HT1080 (cell line): ENCODE measurements around the gene TMCC3. TPM values are rescaled to one million over a fixed set of nuclear protein-coding genes. Genes with fewer than 3 reads are reported as not detected.
A peak's percentile ranks its signal among the peaks of the same experiment; 100 is the strongest.

Experiments
- DNase-seq: peaks from one replicate; pipeline ENCODE4 v3.0.0-alpha.2; 2015; ENCODE audit warnings: low read depth
- total RNA-seq: library from RNA; depleted of rRNA; stranded (reverse); fragments of >200 nt; shearing (Covaris generic); gene quantifications from 2 replicates; pipeline ENCODE4 v1.2.3, GENCODE V29; 2014

Gene TMCC3
- total RNA-seq, 1 experiment from 2014 or later = 5.2 TPM

DNA sequence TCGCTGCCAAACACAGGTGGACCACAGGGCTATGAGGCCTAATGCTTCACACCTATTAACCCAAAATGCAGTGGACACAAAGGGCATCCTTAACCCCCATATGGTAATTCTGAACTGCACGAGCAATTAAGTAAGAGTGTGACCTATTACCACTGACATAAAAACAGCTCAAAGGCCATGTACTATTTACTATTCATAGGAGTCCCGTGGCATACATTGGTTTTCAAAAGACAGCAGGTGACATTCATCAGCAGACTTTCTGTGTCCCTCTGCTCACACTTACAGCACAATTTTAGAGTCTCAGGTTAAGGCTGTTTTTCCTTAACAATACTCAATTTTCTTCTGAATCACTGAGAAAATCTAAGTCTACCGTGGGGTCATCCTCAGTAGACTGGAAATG is 23.1 kb upstream of the TMCC3 start:
- DNase-seq = no peak

GRCh38 chr12:94671917-94672316 is 21.6 kb upstream of the TMCC3 start:
- DNase-seq = no peak

GRCh38 chr12:94670898-94671297 is 20.5 kb upstream of the TMCC3 start:
- no peak for DNase-seq

DNA sequence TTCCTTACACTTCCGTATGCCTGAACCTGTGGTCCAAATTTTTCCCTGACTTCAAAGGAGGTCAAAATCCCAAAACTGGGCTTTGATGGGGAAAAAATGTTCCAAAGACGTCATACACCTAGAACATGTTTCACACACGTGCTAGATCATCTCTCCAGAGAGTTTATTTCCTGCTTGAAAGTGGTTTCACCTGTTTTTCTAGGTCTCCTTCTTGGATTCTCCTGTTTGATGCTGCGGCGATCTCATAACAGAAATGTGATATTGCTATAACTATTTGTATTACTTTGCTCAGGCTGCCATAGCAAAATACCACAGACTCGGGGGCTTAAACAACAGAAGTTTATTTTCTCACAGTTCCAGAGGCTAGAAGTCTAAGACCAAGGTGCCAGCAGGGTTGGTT is 19.7 kb upstream of the TMCC3 start:
- DNase-seq = no peak

DNA sequence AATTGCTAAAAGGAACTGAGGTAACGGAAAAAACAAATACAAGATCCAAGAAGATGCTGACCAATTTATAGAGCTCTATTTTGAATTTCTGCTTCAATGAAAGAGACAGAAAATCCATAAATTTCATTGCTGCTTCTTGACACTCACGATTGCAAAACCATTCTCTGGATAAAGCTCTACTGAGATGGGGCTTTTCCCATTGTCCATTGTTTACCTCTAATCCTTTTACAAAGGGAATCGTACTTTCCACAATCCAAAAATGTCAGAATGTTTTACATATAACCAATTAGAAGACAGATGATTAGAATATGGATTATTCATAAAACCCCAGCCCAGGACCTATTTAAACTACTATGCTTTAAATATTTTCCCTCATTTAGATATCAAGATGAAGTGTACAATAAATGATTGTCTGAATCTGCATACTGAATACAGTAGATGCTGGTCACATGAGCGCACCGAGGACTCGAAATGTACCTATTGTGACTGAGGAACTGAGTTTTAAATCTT is 16.7 kb upstream of the TMCC3 start:
- no peak for DNase-seq

GRCh38 chr12:94666158-94666557 is 15.8 kb upstream of the TMCC3 start:
- no peak for DNase-seq

DNA sequence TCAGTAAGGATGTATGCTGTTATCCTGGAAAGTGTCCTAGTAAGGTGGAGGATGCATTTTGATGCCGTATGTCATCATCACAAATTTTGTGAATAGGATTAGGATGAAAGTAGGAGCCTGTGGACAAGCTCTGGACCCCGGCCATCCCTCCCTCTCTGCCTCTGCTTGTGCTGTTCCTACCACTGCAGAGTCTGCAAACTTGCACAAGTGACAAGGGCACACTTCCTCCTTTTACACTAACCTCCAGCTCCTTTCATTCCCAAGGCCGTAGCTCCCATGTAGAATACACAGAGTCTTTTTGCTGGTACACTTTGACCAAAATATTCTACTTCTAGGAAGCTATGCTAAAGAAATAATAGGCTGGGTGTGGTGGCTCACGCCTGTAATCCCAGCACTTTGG is 13.3 kb upstream of the TMCC3 start:
- no peak for DNase-seq

DNA sequence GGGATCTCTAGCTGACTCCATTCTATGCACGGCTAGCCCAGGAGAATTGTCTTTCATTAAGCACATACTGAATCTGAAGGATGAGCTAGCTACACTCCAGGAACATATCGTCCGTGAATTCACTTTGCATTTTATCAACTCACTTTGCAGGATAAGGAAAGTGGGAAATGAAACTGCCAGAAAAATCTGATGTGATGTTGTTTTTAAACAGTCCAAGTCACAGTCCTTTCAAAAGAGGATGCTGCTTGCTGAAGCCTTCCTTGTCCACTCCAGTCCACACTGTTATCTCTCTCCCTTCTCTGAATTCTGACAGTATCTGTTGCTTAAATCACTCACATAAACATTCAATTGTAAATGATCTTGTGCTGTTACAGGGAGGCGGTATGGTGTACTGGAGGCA is 12.7 kb upstream of the TMCC3 start:
- no peak for DNase-seq

GRCh38 chr12:94660436-94660835 is 10.1 kb upstream of the TMCC3 start:
- no peak for DNase-seq

- no peak for DNase-seq
Measured at GRCh38 chr12:94659346-94659930, 9.1 kb upstream of the TMCC3 start.

GRCh38 chr12:94658931-94659330 is 8.6 kb upstream of the TMCC3 start:
- no peak for DNase-seq

- DNase-seq = no peak
Measured at GRCh38 chr12:94656556-94656955, 6.2 kb upstream of the TMCC3 start.

- no peak for DNase-seq
Measured at GRCh38 chr12:94649349-94650142, 811 bp downstream of the TMCC3 start.

DNA sequence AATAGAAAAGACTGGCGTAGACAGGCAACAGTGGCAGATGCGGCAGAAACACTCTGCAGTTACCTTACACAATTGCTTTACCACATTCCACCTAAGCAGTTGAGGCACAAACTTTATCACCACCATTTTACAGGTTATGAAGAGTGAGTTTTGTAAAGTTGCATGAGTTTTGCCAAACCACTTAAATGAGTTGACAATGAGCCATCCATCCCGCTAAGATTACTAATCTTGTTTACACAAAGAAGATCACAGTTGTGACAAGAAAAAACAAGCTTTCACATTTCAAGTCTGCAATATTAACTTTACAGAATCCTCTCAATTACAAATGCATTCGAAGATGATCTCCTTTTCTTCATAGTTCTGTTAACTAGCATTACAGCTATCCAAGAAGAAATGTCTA is 1.8 kb downstream of the TMCC3 start:
- peak; percentile 10 for DNase-seq

GRCh38 chr12:94644141-94644979 is 6.0 kb downstream of the TMCC3 start:
- peak; percentile 99 for DNase-seq

DNA sequence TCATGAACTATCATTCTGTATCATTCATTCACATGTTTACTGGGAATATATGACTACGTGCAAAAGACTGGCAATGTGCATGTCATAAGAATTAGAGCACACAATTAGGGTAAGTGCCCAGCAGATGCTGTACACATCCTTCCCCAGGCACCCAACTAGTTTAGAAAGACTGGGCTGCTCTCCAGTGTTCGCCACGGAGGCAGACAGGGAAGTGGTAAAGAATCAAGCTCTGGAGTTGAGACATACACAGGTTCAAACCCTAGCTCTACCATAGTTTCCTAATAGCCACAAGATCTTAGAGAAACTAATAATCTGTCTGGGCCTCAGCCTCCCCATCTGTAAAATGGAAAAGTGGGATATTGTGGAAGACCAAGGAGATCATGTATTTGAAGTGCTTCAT is 6.8 kb downstream of the TMCC3 start:
- peak; percentile 32 for DNase-seq

GRCh38 chr12:94641283-94641682 is 9.1 kb downstream of the TMCC3 start:
- DNase-seq = no peak

DNA sequence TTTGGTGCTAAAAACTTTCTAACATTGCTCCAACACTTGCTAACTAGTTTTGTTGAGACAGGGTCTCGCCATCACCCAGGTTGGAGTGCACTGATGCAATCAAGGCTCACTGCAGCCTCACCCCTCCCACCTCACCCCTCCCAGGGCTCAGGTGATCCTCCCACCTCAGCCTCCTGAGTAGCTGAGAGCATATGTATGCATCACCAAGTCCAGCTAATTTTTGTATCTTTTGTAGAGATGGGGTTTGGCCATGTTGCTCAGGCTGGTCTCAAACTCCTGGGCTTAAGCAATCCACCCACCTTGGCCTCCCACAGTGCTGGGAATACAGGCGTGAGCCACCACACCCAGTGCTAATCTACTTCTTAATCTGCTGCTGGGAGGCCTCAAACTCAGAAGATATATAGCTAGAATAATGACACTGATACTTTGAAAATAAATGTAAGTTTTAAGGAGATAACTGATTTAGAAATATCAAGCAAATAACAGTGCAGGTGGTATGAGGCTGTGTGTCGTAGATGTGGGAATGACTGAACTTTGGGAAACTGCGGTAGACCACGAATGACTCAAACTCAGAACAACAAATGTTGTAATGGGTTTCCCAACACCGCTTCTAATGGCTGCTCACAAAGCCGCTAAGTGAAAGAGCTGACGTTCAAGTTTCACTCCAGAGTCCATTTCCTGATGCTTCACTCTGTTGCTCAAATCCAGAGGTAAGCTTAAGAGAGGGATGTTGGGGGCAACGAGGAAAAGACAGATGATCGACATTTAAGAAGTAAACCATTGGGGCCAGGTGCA is 10.0 kb downstream of the TMCC3 start:
- peak; percentile 97 for DNase-seq

DNA sequence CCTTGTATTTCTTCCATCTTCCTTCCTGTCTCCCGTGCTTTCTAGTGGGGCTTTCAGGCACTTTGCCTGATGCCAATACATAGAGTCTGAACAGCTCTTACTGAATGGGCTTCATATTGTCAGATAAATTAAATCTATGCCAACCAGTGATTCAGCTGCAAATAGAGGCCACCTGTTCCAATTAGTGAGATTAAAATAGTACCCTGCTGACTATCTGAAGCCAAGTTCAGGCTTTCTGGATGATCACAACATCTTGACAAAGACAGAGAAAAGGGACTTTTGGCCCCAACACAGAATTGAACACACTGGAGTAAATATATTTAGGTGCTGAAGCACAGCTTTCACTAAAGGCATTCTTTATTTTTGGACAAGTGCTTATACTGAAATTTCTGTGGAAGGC is 11.8 kb downstream of the TMCC3 start:
- DNase-seq = no peak

- no peak for DNase-seq
Measured at GRCh38 chr12:94637390-94638113, 12.8 kb downstream of the TMCC3 start.
